DMS79 (cell line): ENCODE results near the gene ADAMTS17.

ENCODE experiments used
- DNase-seq: peaks from one replicate; lab custom pipeline; 2025; lab: John Stamatoyannopoulos, UW

Gene ADAMTS17

GRCh38 chr15:100309109-100310040, 32.4 kb downstream of the ADAMTS17 start:
- no peak for DNase-seq

GRCh38 chr15:100308608-100309007, 33.2 kb downstream of the ADAMTS17 start:
- no peak for DNase-seq

- no peak for DNase-seq
Measured at GRCh38 chr15:100308213-100308600, 33.6 kb downstream of the ADAMTS17 start.

GRCh38 chr15:100307241-100308212, 34.2 kb downstream of the ADAMTS17 start:
- DNase-seq, result no peak

GRCh38 chr15:100306098-100306497, 35.7 kb downstream of the ADAMTS17 start:
- no peak for DNase-seq

- DNase-seq, result no peak
Measured at GRCh38 chr15:100301910-100302431, 39.8 kb downstream of the ADAMTS17 start.

- no peak for DNase-seq
Measured at GRCh38 chr15:100298257-100298656, 43.5 kb downstream of the ADAMTS17 start.

- DNase-seq, result no peak
Measured at GRCh38 chr15:100297812-100298211, 44.0 kb downstream of the ADAMTS17 start.

- DNase-seq, result no peak
Measured at GRCh38 chr15:100295939-100296565, 45.7 kb downstream of the ADAMTS17 start.

- DNase-seq, result no peak
Measured at GRCh38 chr15:100292010-100292409, 49.8 kb downstream of the ADAMTS17 start.

GRCh38 chr15:100291106-100291505, 50.7 kb downstream of the ADAMTS17 start:
- no peak for DNase-seq

GRCh38 chr15:100285641-100286295, 56.0 kb downstream of the ADAMTS17 start:
- no peak for DNase-seq

- no peak for DNase-seq
Measured at GRCh38 chr15:100284701-100285100, 57.1 kb downstream of the ADAMTS17 start.

- no peak for DNase-seq
Measured at GRCh38 chr15:100284191-100284590, 57.6 kb downstream of the ADAMTS17 start.

GRCh38 chr15:100281096-100281917, 60.5 kb downstream of the ADAMTS17 start:
- DNase-seq, result no peak

- DNase-seq, result no peak
Measured at GRCh38 chr15:100279849-100280248, 61.9 kb downstream of the ADAMTS17 start.

- no peak for DNase-seq
Measured at GRCh38 chr15:100279446-100279845, 62.3 kb downstream of the ADAMTS17 start.

GRCh38 chr15:100278596-100279380, 63.0 kb downstream of the ADAMTS17 start:
- no peak for DNase-seq

GRCh38 chr15:100277087-100277855, 64.5 kb downstream of the ADAMTS17 start:
- DNase-seq, result no peak
